Caco-2 (cell line): ENCODE data around the gene CPEB1. TPM values are rescaled to one million over a fixed set of nuclear protein-coding genes. Genes with fewer than 3 reads are reported as not detected.

Experiments used
- BruUV-seq: library from RNA; stranded (reverse); fragments of 400-500 nt; replicated peaks from 2 replicates; lab custom pipeline; 2021; lab: Mats Ljungman, UMichigan
- CTCF ChIA-PET: fragments of 300-600 bp; sonication (Branson Sonifier 250); formaldehyde crosslinking; loops from one replicate; lab custom pipeline; 2022; ENCODE audit warnings: antibody characterized with exemption; lab: Charles Lee
- POLR2A ChIA-PET: fragments of 300-600 bp; sonication (Branson Sonifier 250); formaldehyde crosslinking; loops from one replicate; lab custom pipeline; 2022; ENCODE audit warnings: antibody characterized with exemption; lab: Charles Lee
- DNase-seq, 2 experiments: peaks; one replicate each; pipeline versions ENCODE4 v3.0.0 to v3.0.0-alpha.2; 2020 to 2022
- H3K27me3 ChIP-seq: replicated peaks from 2 replicates; pipeline ENCODE4 v1.6.0; 2011; ENCODE audit warnings: low read length; ENCODE audit not compliant: control insufficient read depth, insufficient read depth
- H3K36me3 ChIP-seq: 2 replicates; pipeline ENCODE4 v1.5.1; 2011; ENCODE audit warnings: low read length; ENCODE audit not compliant: control insufficient read depth, insufficient read depth
- H3K4me1 ChIP-seq: fragments of 250-450 bp; sonication (Bioruptor Pico); 2 replicates; pipeline ENCODE4 v1.5.1; 2020; ENCODE audit warnings: mild to moderate bottlenecking
- H3K4me3 ChIP-seq: 2 replicates; pipeline ENCODE4 v1.5.1; 2011; ENCODE audit warnings: low read depth, mild to moderate bottlenecking, control low read depth, low read length
- H3K9me3 ChIP-seq: fragments of 250-450 bp; sonication (Bioruptor Pico); 2 replicates; pipeline ENCODE4 v1.5.1; 2020; ENCODE audit warnings: mild to moderate bottlenecking, moderate library complexity
- H3K27ac Mint-ChIP-seq: one replicate; pipeline ENCODE4 v1.8.0; 2022; ENCODE audit warnings: mixed read lengths; ENCODE audit not compliant: unreplicated experiment
- H3K27me3 Mint-ChIP-seq: one replicate; pipeline ENCODE4 v1.8.0; 2022; ENCODE audit warnings: mixed read lengths; ENCODE audit not compliant: insufficient read depth, unreplicated experiment
- H3K36me3 Mint-ChIP-seq: one replicate; pipeline ENCODE4 v1.8.0; 2022; ENCODE audit warnings: mild to moderate bottlenecking, mixed read lengths; ENCODE audit not compliant: insufficient read depth, unreplicated experiment
- H3K4me1 Mint-ChIP-seq: one replicate; pipeline ENCODE4 v1.8.0; 2022; ENCODE audit warnings: low read depth, mixed read lengths; ENCODE audit not compliant: unreplicated experiment
- H3K4me3 Mint-ChIP-seq: one replicate; pipeline ENCODE4 v1.8.0; 2022; ENCODE audit warnings: mild to moderate bottlenecking, moderate library complexity, mixed read lengths; ENCODE audit not compliant: unreplicated experiment
- H3K9me3 Mint-ChIP-seq: one replicate; pipeline ENCODE4 v1.8.0; 2022; ENCODE audit warnings: mixed read lengths; ENCODE audit not compliant: unreplicated experiment
- CTCF ChIP-seq, 2 experiments: fragments of 200-600 bp in 1 of 2; IDR thresholded peaks; 1 replicate in 1 of 2; 2 replicates in 1 of 2; pipeline versions ENCODE4 v1.5.1 to v1.8.0; 2011 to 2022; ENCODE audit warnings: antibody characterized with exemption in 1 of 2, control low read depth in 1 of 2, inconsistent platforms in 1 of 2, low read depth in 1 of 2, low read length in 1 of 2, mild to moderate bottlenecking in 1 of 2, moderate library complexity in 1 of 2; ENCODE audit not compliant: insufficient read depth in 1 of 2, severe bottlenecking in 1 of 2, unreplicated experiment in 1 of 2
- intact Hi-C: fragments of 100-400 bp; cut with micrococcal nuclease; formaldehyde crosslinking; loops from one replicate; pipeline ENCODE4 v1.10.0; 2022; ENCODE audit not compliant: unreplicated experiment
- total RNA-seq: library from RNA; stranded (reverse); gene quantifications from 2 replicates; pipeline ENCODE4 v1.2.3, GENCODE V29; 2022

The CPEB1 gene
- total RNA-seq, 1 experiment from 2014 or later = 0.82 TPM

- H3K9me3 ChIP-seq = no peaks in the 10 kb centered on the region
- H3K4me1 ChIP-seq = no peaks in the 10 kb centered on the region
- no peaks in the 10 kb centered on the region for H3K27me3 ChIP-seq
- ChIA-PET POLR2A (no interaction called here), CTCF (no interaction called here)
- no TSS peak for BruUV-seq
- TF ChIP-seq CTCF (IDR thresholded peaks at IDR 0.05; ENCODE audit: insufficient read depth in 1 of 2, low read depth in 1 of 2, low read length in 1 of 2, severe bottlenecking in 1 of 2, unreplicated experiment in 1 of 2) = no peak
- H3K4me3 ChIP-seq = no peak overlapping the region
- Mint-ChIP-seq H3K27ac (no peak overlapping the region), H3K36me3 (no peaks in the 10 kb centered on the region), H3K27me3 (peaks cover 21% of the 10 kb centered on the region), H3K9me3 (no peaks in the 10 kb centered on the region), H3K4me1 (no peaks in the 10 kb centered on the region), H3K4me3 (no peak overlapping the region)
- no peaks in the 10 kb centered on the region for H3K36me3 ChIP-seq
- intact Hi-C loops = no loop called here
- DNase-seq = no peak
These were observed 16.9 kb upstream of the CPEB1 start for GRCh38 chr15:82664021-82664420.

- no peaks in the 10 kb centered on the region for H3K36me3 ChIP-seq
- TF ChIP-seq CTCF (IDR thresholded peaks at IDR 0.05; ENCODE audit: insufficient read depth in 1 of 2, low read depth in 1 of 2, low read length in 1 of 2, severe bottlenecking in 1 of 2, unreplicated experiment in 1 of 2) = no peak
- Mint-ChIP-seq H3K9me3 (no peaks in the 10 kb centered on the region), H3K4me3 (no peak overlapping the region), H3K36me3 (no peaks in the 10 kb centered on the region), H3K27ac (no peak overlapping the region), H3K4me1 (no peaks in the 10 kb centered on the region), H3K27me3 (peaks cover 22% of the 10 kb centered on the region)
- no TSS peak for BruUV-seq
- ChIA-PET CTCF (no interaction called here), POLR2A (no interaction called here)
- no peak overlapping the region for H3K4me3 ChIP-seq
- H3K27me3 ChIP-seq = no peaks in the 10 kb centered on the region
- H3K4me1 ChIP-seq = no peaks in the 10 kb centered on the region
- H3K9me3 ChIP-seq = no peaks in the 10 kb centered on the region
- DNase-seq = peak; percentile 70 to 80
- intact Hi-C loops = no loop called here
These were observed 16.0 kb upstream of the CPEB1 start for GRCh38 chr15:82663186-82663600.

GRCh38 chr15:82662641-82663040 is 15.5 kb upstream of the CPEB1 start:
- ChIA-PET CTCF (no interaction called here), POLR2A (no interaction called here)
- Mint-ChIP-seq H3K9me3 (no peaks in the 10 kb centered on the region), H3K36me3 (no peaks in the 10 kb centered on the region), H3K27me3 (peaks cover 21% of the 10 kb centered on the region), H3K27ac (no peak overlapping the region), H3K4me1 (no peaks in the 10 kb centered on the region), H3K4me3 (no peak overlapping the region)
- intact Hi-C loops = no loop called here
- Histone ChIP-seq H3K27me3 (no peaks in the 10 kb centered on the region), H3K4me3 (no peak overlapping the region), H3K9me3 (no peaks in the 10 kb centered on the region), H3K4me1 (no peaks in the 10 kb centered on the region), H3K36me3 (no peaks in the 10 kb centered on the region)
- BruUV-seq = no TSS peak
- TF ChIP-seq CTCF (IDR thresholded peaks at IDR 0.05; ENCODE audit: insufficient read depth in 1 of 2, low read depth in 1 of 2, low read length in 1 of 2, severe bottlenecking in 1 of 2, unreplicated experiment in 1 of 2) = no peak
- no peak for DNase-seq
